GM12873 (cell line): ENCODE measurements around the gene PTTG1IP.

Experiments used
- TF ChIP-seq, protein P1 (sequence below): IDR thresholded peaks from 2 replicates; pipeline ENCODE4 v1.5.1; 2012; ENCODE audit warnings: low read depth, mild to moderate bottlenecking, moderate library complexity, low read length, control low read depth; ENCODE audit not compliant: insufficient read depth; ENCODE audit errors: missing control alignments

The PTTG1IP gene

DNA sequence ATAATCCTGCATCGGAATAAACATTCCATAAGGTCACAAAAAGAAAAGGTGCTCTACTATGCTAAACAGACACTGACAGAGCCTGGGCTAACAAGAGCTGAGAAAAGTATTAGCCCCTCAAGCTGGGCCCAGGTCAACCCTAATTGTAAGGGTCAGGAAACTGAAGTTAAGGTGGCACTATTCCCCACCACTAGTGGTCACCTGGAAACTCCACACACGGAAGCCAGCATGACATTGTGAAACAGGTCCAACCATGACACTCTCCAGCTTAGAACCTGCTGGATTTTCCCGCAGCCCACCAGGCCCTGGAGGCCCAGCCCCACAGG, 1.2 kb downstream of the PTTG1IP start:
- TF ChIP-seq, protein P1, sequence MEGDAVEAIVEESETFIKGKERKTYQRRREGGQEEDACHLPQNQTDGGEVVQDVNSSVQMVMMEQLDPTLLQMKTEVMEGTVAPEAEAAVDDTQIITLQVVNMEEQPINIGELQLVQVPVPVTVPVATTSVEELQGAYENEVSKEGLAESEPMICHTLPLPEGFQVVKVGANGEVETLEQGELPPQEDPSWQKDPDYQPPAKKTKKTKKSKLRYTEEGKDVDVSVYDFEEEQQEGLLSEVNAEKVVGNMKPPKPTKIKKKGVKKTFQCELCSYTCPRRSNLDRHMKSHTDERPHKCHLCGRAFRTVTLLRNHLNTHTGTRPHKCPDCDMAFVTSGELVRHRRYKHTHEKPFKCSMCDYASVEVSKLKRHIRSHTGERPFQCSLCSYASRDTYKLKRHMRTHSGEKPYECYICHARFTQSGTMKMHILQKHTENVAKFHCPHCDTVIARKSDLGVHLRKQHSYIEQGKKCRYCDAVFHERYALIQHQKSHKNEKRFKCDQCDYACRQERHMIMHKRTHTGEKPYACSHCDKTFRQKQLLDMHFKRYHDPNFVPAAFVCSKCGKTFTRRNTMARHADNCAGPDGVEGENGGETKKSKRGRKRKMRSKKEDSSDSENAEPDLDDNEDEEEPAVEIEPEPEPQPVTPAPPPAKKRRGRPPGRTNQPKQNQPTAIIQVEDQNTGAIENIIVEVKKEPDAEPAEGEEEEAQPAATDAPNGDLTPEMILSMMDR = no peak

DNA sequence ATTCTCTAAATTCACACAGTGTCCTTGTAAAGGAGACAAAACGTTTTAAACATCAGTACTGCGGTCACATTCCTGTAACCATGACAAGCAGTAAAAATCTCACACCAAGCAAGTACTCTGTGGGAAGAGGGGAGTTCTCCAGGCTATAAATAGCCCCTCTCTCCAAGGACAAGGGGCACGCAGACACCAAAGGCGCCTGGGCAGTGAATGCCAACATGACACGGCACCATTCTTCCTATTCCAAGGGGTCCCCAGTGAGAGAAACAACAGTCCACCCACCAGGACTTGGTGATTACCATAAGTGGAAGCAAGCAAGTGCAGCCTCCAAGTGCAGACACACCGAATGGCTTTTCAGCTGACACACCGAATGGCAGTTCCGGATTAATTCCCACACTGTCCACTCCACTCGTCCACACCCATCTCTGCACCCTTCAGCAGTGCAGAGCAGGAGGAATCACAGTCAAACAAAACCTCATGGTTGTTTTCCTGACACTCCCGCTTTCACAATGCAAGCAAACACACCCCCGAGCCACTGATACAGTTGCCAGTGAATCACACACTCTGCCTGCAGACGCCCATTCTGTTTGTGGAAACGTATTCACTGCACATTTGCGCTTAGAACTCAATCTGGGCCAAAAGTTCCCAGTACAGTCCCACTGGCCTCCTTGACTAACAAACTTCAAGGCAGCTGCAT, 1.8 kb downstream of the PTTG1IP start:
- TF ChIP-seq, protein P1 = no peak

DNA sequence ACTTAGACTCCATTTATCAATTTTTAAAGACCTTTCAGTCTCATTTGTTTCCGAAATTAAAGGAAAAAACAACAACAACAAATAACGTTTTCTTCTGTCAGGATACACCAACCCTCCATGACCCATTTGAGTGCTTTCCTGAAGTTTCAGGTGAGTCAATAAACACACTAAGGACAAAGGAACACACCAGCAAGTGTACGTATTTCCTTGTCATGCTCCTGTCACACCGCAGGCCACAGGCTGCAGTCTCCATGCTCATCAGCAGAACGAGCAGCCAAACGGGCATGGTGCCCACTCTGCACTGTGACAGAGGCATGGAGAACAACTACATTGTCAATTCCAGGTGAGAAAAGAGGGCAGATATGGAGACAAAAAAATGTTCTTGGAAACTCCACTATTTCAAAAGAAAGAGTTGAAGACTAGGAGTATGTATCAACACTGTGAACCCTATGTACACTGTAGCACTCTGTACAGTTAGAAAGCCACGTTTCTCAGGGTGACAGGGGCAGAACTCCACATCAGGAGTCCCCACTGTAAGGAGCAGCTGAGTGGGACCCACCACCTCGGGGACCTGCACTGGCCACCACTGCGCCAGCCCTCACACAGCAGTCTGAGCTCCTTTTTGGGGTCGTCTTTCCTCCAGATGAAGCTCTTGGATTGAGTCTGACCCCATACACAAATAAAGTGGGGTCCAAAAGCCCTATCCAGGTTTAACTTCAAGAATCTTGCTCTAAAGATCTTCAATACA, 2.6 kb downstream of the PTTG1IP start:
- TF ChIP-seq, protein P1 = no peak

DNA sequence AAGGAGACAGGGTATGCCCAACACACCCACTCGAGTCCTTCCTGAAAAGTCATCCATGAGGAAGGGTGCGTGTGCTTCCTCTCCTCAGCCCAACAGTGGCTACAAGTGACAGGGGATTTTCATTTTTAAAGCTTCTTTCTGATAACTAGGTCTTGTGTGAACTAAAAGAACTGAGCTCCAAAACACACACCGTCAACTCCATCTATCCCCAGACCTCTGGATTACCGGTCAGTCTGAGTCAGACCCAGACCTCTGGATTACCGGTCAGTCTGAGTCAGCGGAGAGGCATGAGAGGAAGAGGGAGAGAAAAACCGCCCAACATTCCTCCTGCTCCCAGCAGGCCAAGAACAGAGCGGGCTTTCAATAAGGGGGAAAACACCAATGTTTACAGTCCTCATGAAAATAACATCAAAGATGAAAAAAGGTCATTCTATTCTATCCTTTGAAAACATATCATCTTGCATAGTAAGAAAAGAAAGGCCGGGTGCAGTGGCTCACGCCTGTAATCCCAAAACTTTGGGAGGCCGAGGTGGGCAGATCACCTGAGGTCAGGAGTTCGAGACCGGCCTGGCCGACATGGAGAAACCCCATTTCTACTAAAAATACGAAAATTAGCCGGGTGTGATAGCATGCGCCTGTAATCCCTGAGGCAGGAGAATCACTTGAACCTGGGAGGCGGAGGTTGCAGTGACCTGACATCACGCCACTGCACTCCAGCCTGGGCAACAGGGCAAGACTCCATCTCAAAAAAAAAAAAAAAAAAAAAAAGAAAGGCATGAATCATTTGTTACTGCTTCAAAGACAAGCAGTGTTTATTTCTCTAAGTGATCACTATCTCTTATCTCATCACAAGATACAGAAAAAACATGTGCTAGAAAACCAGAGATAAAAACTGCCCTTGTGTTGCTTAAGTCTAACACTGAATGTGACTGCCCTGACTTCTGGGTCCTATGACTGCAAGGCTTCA, 3.4 kb downstream of the PTTG1IP start:
- TF ChIP-seq, protein P1 = no peak

DNA sequence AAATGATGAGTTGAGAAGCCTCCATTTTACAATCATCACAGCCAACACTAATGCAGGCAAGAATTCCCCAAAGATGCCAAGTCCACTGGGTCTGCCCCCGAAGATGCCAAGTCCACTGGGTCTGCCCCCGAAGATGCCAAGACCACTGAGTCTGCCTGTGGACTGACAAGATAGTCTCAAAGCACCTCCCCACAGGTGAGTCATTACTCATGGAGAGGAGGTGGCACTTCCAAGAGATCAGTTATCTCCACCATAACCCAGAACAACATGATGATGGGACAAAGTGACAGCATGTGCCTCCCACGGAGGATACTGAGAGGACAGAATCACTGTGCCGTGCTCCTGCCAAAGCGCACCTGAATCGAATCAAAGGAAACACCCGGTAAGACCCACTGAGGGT, 4.8 kb downstream of the PTTG1IP start:
- TF ChIP-seq, protein P1 = no peak

DNA sequence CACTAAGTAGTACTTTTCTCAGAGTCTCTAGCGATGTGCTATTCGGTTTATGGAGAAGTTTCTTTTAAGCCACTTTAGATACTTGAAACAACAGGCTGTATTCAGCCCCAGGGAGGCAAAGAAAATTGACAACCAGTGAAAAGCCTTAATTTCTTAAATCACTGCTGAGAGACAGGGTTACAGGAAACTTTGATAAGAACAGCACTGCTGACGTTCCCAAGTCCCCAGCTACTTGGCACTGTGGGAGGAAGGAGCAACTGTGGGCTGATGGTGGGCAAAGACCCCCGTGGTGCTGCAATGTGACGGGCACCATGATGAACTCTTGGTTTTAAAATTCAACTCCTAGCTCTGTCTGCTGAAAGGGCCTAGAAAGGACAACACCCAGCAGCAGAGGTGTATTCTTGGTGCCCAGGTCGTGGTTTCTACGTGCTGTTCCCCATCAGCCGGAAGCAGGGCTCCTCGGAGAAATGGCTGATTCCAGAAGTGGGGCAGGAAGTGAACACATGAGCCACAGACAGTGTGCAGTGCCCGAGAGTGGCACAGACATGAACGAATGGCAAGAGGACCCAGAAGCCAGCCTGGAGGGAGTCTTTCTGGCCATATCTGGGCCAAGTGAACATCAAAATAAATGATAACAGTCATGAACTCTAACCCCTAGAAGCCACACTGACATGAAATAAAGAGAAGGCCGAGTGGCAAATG, 5.3 kb downstream of the PTTG1IP start:
- TF ChIP-seq, protein P1 = no peak

DNA sequence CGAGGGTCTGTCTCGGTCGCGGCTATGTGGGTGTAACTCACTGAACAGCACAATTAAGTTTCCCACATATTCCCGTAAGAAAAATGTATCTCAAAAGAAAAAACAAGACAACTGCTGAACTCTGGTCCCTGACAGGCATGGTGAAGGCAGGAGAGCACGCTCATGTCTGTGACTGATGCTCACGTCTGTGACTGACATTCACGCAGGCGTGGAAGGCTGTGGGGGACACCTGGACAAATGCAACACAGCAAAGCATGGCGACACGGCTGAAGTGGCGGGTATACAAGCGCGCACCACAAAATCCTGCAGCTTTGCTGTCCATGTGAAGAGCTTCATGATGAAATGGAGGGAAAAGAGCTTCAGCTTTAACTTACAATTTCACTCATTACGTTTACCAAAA, 6.0 kb downstream of the PTTG1IP start:
- TF ChIP-seq, protein P1 = no peak
